Mononuclear cell (primary cell): ENCODE results near the gene NHSL2. TPM values are rescaled to one million over a fixed set of nuclear protein-coding genes. Genes with fewer than 3 reads are reported as not detected.
A peak's percentile ranks its signal among the peaks of the same experiment; 100 is the strongest.

Source experiments
- H3K27me3 ChIP-seq: 2 replicates; pipeline ENCODE4 v1.6.0; 2011; ENCODE audit warnings: low read length, control low read depth; ENCODE audit not compliant: insufficient read depth
- H3K4me1 ChIP-seq: 2 replicates; pipeline ENCODE4 v1.5.1; 2011; ENCODE audit warnings: mild to moderate bottlenecking, low read length, control low read depth; ENCODE audit not compliant: insufficient read depth
- H3K4me3 ChIP-seq: 2 replicates; pipeline ENCODE4 v1.5.1; 2011; ENCODE audit warnings: mild to moderate bottlenecking, low read length, moderate library complexity
- H3K9me3 ChIP-seq: 2 replicates; pipeline ENCODE4 v1.5.1; 2011; ENCODE audit warnings: low read depth, mild to moderate bottlenecking, control low read depth, low read length
- total RNA-seq: library from RNA; depleted of rRNA; stranded (reverse); fragments of >200 nt; gene quantifications from one replicate; pipeline ENCODE4 v1.2.3, GENCODE V29; 2012

NHSL2 gene
- total RNA-seq, 1 donor: 1.3 TPM

DNA sequence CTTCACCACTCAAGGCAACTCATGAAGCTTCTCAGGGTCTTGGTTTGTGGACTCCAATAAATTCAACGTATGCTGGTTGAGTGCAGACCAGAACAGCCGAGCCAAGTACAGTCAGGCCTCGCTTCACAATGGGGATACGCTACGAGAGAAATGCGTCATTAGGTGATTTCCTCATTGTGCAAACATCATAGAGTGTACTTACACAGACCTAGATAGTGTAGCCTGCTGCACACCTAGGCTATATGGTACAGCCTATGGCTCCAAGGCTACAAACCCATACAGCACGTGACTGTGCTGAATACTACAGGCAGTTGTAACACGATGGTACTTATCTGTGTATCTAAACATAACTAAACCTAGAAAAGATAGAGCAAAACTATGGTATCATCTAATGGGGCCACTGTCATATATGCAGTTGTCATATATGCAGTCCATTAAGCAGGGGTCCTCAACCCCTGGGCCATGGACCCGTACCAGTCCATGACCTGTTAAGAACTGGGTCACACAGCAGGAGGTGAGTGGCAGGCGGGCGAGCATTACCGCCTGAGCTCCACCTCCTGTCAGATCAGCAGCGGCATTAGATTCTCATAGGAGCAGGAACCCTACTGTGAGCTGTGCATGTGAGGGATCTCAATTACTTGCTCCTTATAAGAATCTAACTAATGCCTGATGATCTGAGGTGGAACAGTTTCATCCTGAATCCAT lies 189.6 kb downstream of the NHSL2 start:
- no peak overlapping the region for H3K4me3 ChIP-seq
- peaks cover 88% of the 10 kb centered on the region for H3K4me1 ChIP-seq
- H3K9me3 ChIP-seq: no peaks in the 10 kb centered on the region
- H3K27me3 ChIP-seq: no peaks in the 10 kb centered on the region

- H3K4me3 ChIP-seq: peak overlapping the region; percentile 56
- H3K27me3 ChIP-seq: no peaks in the 10 kb centered on the region
- no peaks in the 10 kb centered on the region for H3K9me3 ChIP-seq
- peaks cover 88% of the 10 kb centered on the region for H3K4me1 ChIP-seq
Measured at GRCh38 chrX:72100824-72101351, 190.2 kb downstream of the NHSL2 start.

DNA sequence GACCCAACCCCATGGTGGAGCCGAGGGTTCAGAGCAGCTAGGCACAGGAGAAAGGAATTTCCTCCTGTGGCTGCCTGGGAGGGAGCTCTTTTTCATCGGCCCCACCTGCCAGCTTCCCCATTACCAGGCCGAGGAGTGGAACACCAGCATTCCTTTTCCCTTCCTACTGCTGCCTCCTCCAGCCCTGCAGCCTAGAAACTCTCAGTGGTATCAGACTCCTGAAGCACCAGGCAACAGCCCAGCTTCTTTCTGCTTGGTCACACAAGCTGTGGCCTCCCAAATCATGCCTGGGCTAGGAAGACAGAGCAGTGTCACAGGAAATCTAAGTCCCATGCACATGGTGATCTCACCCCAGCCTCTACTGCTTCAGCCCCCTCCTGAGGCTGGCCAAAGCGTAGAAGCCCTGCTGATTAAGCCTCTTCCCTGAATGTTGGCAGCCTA lies 191.0 kb downstream of the NHSL2 start:
- no peaks in the 10 kb centered on the region for H3K9me3 ChIP-seq
- peak overlapping the region; percentile 56 for H3K4me3 ChIP-seq
- H3K4me1 ChIP-seq: peaks cover 87% of the 10 kb centered on the region
- H3K27me3 ChIP-seq: no peaks in the 10 kb centered on the region

DNA sequence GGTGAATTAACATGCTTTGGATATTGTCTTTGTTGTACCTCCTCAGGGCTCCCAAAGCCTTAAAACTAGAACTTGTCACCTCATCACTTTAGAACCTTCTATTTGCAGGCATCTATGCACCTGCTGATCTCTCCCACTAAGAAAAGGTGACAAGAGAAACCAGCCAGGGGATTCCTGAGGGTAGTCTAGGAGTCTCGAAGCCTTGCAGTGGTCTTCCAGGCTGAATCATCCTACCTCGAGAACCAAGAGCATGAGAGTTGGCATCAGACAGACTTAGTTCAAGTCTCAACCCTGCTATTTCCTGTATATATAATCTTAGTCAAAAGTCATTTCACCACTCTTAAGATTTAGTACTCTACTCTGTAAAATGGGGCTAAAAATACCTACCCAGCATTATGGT lies 191.5 kb downstream of the NHSL2 start:
- Histone ChIP-seq H3K27me3 (no peaks in the 10 kb centered on the region), H3K4me3 (peak overlapping the region; percentile 56), H3K9me3 (no peaks in the 10 kb centered on the region), H3K4me1 (peaks cover 82% of the 10 kb centered on the region)

DNA sequence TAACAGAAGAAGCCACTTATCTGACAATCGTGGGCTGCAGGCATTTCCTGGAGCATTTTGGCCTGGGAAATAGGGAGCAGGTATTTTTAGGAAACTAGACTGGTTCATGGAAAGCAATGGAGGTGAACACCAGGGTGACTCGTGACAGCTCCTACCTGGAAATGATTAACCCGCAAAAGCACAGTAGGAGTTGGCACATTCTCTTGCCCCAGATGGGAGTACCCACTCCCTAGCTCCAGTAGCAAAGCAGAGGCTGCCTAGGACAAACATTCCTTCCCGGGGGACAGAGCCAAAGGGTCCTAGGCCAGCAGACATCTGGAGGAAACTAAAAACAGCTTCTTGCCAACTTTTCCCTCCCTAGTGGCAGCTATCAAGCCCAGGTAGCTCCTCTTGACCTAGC lies 192.1 kb downstream of the NHSL2 start:
- Histone ChIP-seq H3K4me1 (peaks cover 82% of the 10 kb centered on the region), H3K9me3 (no peaks in the 10 kb centered on the region), H3K4me3 (no peak overlapping the region), H3K27me3 (no peaks in the 10 kb centered on the region)

DNA sequence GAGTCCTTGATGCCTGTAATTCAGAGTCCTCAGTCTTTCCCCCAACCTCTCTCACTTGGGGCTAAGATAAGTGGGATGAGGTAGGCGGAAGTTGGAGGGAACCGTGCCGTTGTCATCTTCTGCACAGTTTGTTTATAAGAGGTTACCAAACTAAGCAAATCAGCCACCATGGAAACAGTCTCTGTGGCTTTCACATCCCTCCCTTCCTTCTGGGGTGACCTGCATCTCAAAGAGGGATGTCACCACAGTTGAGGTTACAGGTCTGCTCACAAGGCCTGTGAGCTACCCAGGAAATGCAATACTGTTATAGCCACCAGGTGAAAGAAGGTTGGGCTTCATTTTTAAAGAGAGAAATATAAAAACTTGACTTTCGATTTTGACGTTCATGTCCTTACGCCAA lies 194.8 kb downstream of the NHSL2 start:
- Histone ChIP-seq H3K9me3 (no peaks in the 10 kb centered on the region), H3K4me1 (peaks cover 86% of the 10 kb centered on the region), H3K27me3 (no peaks in the 10 kb centered on the region), H3K4me3 (no peak overlapping the region)

GRCh38 chrX:72107320-72107719 lies 196.7 kb downstream of the NHSL2 start:
- Histone ChIP-seq H3K27me3 (no peaks in the 10 kb centered on the region), H3K9me3 (no peaks in the 10 kb centered on the region), H3K4me3 (no peak overlapping the region), H3K4me1 (peaks cover 85% of the 10 kb centered on the region)

DNA sequence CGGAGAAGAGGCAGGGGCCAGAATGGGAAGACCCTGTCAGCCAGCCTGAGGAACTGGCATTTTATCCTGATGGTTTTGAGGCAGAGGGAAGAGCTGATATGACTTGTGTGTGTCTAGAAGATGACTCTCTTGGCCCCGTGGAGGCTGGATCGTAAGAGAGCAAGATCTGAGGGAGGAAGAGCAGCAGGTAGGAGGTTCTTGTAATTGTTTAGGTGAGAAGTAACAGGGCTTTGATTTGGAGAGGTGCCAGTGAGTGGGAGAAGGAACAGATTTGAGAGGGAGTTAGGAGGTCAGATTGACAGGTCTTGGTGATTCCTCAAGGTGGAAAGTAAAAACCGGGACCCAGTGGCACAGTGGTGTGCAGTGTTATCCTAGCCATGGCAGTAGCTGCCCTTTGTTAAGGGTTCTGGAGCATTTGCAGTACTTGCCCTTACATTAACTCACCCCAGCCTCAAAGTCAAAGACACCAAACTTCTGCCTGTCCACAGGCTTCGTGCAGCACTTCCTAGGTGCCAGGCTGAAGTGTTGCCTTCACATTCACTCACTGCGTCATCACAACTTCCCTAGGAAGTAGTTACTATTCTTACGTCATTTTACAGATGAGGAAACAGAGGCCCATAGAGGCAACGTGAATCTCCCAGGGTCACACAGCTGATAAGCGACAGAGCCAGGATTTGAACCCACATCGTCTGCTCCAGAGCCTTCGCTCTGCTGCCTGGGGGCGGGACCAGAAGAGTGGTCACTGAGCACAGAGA lies 197.4 kb downstream of the NHSL2 start:
- Histone ChIP-seq H3K9me3 (no peaks in the 10 kb centered on the region), H3K4me3 (no peak overlapping the region), H3K27me3 (no peaks in the 10 kb centered on the region), H3K4me1 (peaks cover 82% of the 10 kb centered on the region)

DNA sequence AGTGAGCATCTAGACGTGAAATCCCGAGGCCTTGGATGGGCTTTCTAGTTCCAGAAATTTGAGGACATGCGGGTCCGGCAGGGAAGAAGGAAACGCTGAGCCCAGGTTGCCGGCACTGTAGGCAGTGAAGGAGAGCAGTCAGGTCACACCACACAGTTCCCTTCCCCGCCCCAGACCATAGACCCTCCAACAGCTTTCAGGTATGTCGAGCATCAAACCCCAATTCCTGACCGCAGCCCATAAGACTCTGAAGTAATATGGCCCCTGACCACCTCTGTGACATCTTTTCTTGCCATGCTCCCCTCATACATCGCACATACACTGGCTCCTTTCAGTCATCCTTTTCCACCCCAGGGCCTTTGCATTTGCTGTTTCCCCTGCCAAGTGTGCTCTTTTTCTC lies 198.0 kb downstream of the NHSL2 start:
- peaks cover 82% of the 10 kb centered on the region for H3K4me1 ChIP-seq
- no peak overlapping the region for H3K4me3 ChIP-seq
- H3K27me3 ChIP-seq: no peaks in the 10 kb centered on the region
- no peaks in the 10 kb centered on the region for H3K9me3 ChIP-seq

- H3K9me3 ChIP-seq: no peaks in the 10 kb centered on the region
- H3K27me3 ChIP-seq: no peaks in the 10 kb centered on the region
- no peak overlapping the region for H3K4me3 ChIP-seq
- peaks cover 77% of the 10 kb centered on the region for H3K4me1 ChIP-seq
Measured at GRCh38 chrX:72110051-72110875, 199.6 kb downstream of the NHSL2 start.

- no peaks in the 10 kb centered on the region for H3K9me3 ChIP-seq
- H3K4me1 ChIP-seq: peaks cover 69% of the 10 kb centered on the region
- no peaks in the 10 kb centered on the region for H3K27me3 ChIP-seq
- no peak overlapping the region for H3K4me3 ChIP-seq
Measured at GRCh38 chrX:72110876-72111708, 200.4 kb downstream of the NHSL2 start.

GRCh38 chrX:72113461-72113860 lies 202.8 kb downstream of the NHSL2 start:
- H3K4me1 ChIP-seq: peaks cover 54% of the 10 kb centered on the region
- no peaks in the 10 kb centered on the region for H3K9me3 ChIP-seq
- no peak overlapping the region for H3K4me3 ChIP-seq
- no peaks in the 10 kb centered on the region for H3K27me3 ChIP-seq

- Histone ChIP-seq H3K27me3 (no peaks in the 10 kb centered on the region), H3K9me3 (no peaks in the 10 kb centered on the region), H3K4me1 (peaks cover 45% of the 10 kb centered on the region), H3K4me3 (no peak overlapping the region)
Measured at GRCh38 chrX:72114306-72114705, 203.7 kb downstream of the NHSL2 start.

DNA sequence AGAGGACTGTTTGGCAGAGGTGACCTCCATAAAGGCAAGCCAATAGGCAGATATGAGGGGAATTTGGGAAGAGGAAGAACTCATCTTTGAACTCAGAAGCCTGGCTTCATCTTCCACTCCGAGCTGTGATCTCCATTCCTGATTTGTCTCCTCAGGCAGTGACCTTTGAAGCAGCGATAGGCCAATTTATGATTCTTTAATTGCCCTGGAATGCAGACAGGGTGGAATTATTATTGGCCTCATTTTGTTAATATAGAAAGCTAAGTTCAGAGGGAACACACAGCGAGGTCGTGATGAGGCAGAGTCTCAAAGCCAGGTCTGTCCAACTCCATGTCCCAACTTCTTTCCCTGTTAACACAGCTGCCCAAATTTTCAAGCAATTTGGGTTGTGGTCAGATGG lies 204.2 kb downstream of the NHSL2 start:
- Histone ChIP-seq H3K9me3 (no peaks in the 10 kb centered on the region), H3K27me3 (no peaks in the 10 kb centered on the region), H3K4me3 (no peak overlapping the region), H3K4me1 (peaks cover 45% of the 10 kb centered on the region)
